Measurements from ENCODE around the gene RCAN1. TPM values are rescaled to one million over a fixed set of nuclear protein-coding genes. Genes with fewer than 3 reads are reported as not detected.

Gene RCAN1
- total RNA-seq, 1 donor from 2014 or later = 197 TPM

DNA sequence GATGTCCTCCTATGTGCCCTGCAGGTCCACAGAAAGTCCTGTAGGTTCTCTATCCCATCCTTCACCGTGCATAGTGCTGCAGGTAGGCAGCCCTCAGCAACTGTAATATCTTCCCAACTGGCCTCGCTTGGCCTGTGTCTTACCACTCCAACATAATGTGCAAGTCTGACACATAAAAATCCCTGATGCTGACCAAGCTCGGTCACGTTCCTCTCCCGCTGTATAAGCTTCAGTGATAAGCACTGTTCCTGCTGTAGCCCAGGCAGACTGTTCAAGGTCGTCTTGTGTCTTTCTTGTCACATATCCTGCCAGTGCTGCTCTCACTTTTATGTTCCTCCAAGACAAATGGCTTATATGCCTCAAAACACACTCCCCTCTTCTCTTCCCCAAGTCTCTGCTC lies 83.5 kb downstream of the RCAN1 start:
- DNase-seq (ENCODE audit: low read depth) = no peak
- H3K4me3 Mint-ChIP-seq (ENCODE audit: unreplicated experiment) = peak overlapping the region; percentile 24
- no peak for TF ChIP-seq EZH2 (IDR thresholded peaks at IDR 0.05; ENCODE audit: insufficient read depth, low read length)
- TF ChIP-seq, protein P1, sequence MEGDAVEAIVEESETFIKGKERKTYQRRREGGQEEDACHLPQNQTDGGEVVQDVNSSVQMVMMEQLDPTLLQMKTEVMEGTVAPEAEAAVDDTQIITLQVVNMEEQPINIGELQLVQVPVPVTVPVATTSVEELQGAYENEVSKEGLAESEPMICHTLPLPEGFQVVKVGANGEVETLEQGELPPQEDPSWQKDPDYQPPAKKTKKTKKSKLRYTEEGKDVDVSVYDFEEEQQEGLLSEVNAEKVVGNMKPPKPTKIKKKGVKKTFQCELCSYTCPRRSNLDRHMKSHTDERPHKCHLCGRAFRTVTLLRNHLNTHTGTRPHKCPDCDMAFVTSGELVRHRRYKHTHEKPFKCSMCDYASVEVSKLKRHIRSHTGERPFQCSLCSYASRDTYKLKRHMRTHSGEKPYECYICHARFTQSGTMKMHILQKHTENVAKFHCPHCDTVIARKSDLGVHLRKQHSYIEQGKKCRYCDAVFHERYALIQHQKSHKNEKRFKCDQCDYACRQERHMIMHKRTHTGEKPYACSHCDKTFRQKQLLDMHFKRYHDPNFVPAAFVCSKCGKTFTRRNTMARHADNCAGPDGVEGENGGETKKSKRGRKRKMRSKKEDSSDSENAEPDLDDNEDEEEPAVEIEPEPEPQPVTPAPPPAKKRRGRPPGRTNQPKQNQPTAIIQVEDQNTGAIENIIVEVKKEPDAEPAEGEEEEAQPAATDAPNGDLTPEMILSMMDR (IDR thresholded peaks at IDR 0.05; ENCODE audit: insufficient read depth, low read depth, low read length) = no peak
- no peaks in the 10 kb centered on the region for H3K27me3 Mint-ChIP-seq (ENCODE audit: low read depth, unreplicated experiment)
- Histone ChIP-seq H2AFZ (ENCODE audit: low read depth, low read length) (no peak overlapping the region), H3K4me2 (ENCODE audit: low read length) (no peak overlapping the region), H3K9ac (ENCODE audit: low read length) (no peak overlapping the region), H3K9me3 (ENCODE audit: insufficient read depth, low read depth, low read length) (no peaks in the 10 kb centered on the region), H3K36me3 (ENCODE audit: insufficient read depth, low read length) (no peaks in the 10 kb centered on the region), H3K4me3 (ENCODE audit: insufficient read depth, low read depth, low read length) (no peak overlapping the region), H3K27ac (ENCODE audit: low read depth, low read length) (peak overlapping the region; percentile 77), H4K20me1 (ENCODE audit: insufficient read depth, low read length) (no peaks in the 10 kb centered on the region), H3K4me1 (ENCODE audit: insufficient read depth, low read length) (peaks cover 49% of the 10 kb centered on the region), H3K27me3 (ENCODE audit: insufficient read depth, low read length) (no peaks in the 10 kb centered on the region), H3K79me2 (ENCODE audit: insufficient read depth, low read length) (peaks cover 2% of the 10 kb centered on the region)
- peaks cover 62% of the 10 kb centered on the region for H3K4me1 Mint-ChIP-seq (ENCODE audit: low read depth, unreplicated experiment)
- peaks cover 2% of the 10 kb centered on the region for H3K36me3 Mint-ChIP-seq (ENCODE audit: low read depth, unreplicated experiment)
- peak overlapping the region; percentile 91 for H3K27ac Mint-ChIP-seq (ENCODE audit: unreplicated experiment)
- FAIRE-seq = no peak
- H3K9me3 Mint-ChIP-seq (ENCODE audit: unreplicated experiment) = no peaks in the 10 kb centered on the region

DNA sequence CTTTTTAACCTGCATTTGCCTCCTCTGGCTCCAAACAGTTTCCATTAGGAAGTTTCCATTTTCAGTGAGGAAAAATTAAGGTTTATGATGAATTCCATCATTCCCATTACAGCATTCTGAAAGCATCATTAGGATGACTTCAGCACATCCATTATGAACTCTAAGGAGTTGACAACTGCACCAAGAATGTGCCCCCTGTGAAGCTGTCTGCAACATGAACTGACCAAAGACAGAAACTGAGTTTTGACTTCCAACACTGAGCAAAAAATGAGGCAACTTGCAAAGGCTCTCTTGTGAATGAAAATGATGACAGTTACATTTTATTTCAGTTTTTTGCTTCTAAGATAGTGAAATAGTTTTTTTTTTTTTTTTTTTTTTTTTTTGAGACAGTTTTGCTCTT lies 84.7 kb downstream of the RCAN1 start:
- Histone ChIP-seq H3K79me2 (ENCODE audit: insufficient read depth, low read length) (peaks cover 13% of the 10 kb centered on the region), H3K9me3 (ENCODE audit: insufficient read depth, low read depth, low read length) (no peaks in the 10 kb centered on the region), H4K20me1 (ENCODE audit: insufficient read depth, low read length) (peaks cover 1% of the 10 kb centered on the region), H3K36me3 (ENCODE audit: insufficient read depth, low read length) (no peaks in the 10 kb centered on the region), H3K27me3 (ENCODE audit: insufficient read depth, low read length) (no peaks in the 10 kb centered on the region), H3K9ac (ENCODE audit: low read length) (peak overlapping the region; percentile 40), H3K4me3 (ENCODE audit: insufficient read depth, low read depth, low read length) (no peak overlapping the region), H3K4me1 (ENCODE audit: insufficient read depth, low read length) (peaks cover 46% of the 10 kb centered on the region), H3K4me2 (ENCODE audit: low read length) (peak overlapping the region; percentile 14), H3K27ac (ENCODE audit: low read depth, low read length) (peak overlapping the region; percentile 77), H2AFZ (ENCODE audit: low read depth, low read length) (no peak overlapping the region)
- Mint-ChIP-seq H3K9me3 (ENCODE audit: unreplicated experiment) (no peaks in the 10 kb centered on the region), H3K27me3 (ENCODE audit: low read depth, unreplicated experiment) (no peaks in the 10 kb centered on the region), H3K36me3 (ENCODE audit: low read depth, unreplicated experiment) (peaks cover 4% of the 10 kb centered on the region), H3K27ac (ENCODE audit: unreplicated experiment) (peak overlapping the region; percentile 91), H3K4me3 (ENCODE audit: unreplicated experiment) (no peak overlapping the region), H3K4me1 (ENCODE audit: low read depth, unreplicated experiment) (peaks cover 55% of the 10 kb centered on the region)
- DNase-seq (ENCODE audit: low read depth) (peak; percentile 90), FAIRE-seq (peak; percentile 82)
- TF ChIP-seq, protein P1 (IDR thresholded peaks at IDR 0.05; ENCODE audit: insufficient read depth, low read depth, low read length) = no peak
- no peak for TF ChIP-seq EZH2 (IDR thresholded peaks at IDR 0.05; ENCODE audit: insufficient read depth, low read length)

GRCh38 chr21:34528131-34528561 lies 86.8 kb downstream of the RCAN1 start:
- peak overlapping the region; percentile 91 for H3K27ac Mint-ChIP-seq (ENCODE audit: unreplicated experiment)

More at GRCh38 chr21:34528131-34528561, 86.8 kb downstream of the RCAN1 start:
- no peak overlapping the region for H3K4me3 ChIP-seq (ENCODE audit: insufficient read depth, low read depth, low read length)
- peak overlapping the region; percentile 71 for H3K4me2 ChIP-seq (ENCODE audit: low read length)
- no peaks in the 10 kb centered on the region for H3K9me3 Mint-ChIP-seq (ENCODE audit: unreplicated experiment)
- peaks cover 31% of the 10 kb centered on the region for H3K79me2 ChIP-seq (ENCODE audit: insufficient read depth, low read length)
- FAIRE-seq = peak; percentile 62
- H3K27me3 Mint-ChIP-seq (ENCODE audit: low read depth, unreplicated experiment) = no peaks in the 10 kb centered on the region
- no peaks in the 10 kb centered on the region for H3K9me3 ChIP-seq (ENCODE audit: insufficient read depth, low read depth, low read length)
- peak; percentile 75 for DNase-seq (ENCODE audit: low read depth)
- H2AFZ ChIP-seq (ENCODE audit: low read depth, low read length) = no peak overlapping the region
- H3K4me1 ChIP-seq (ENCODE audit: insufficient read depth, low read length) = peaks cover 55% of the 10 kb centered on the region
- H3K27ac ChIP-seq (ENCODE audit: low read depth, low read length) = peak overlapping the region; percentile 91
- H3K4me1 Mint-ChIP-seq (ENCODE audit: low read depth, unreplicated experiment) = peaks cover 53% of the 10 kb centered on the region
- H3K4me3 Mint-ChIP-seq (ENCODE audit: unreplicated experiment) = peak overlapping the region; percentile 22
- peaks cover 4% of the 10 kb centered on the region for H3K36me3 Mint-ChIP-seq (ENCODE audit: low read depth, unreplicated experiment)
- peak overlapping the region; percentile 74 for H3K9ac ChIP-seq (ENCODE audit: low read length)
- H3K36me3 ChIP-seq (ENCODE audit: insufficient read depth, low read length) = peaks cover 4% of the 10 kb centered on the region
- TF ChIP-seq EZH2 (IDR thresholded peaks at IDR 0.05; ENCODE audit: insufficient read depth, low read length) = no peak
- TF ChIP-seq, protein P1 (IDR thresholded peaks at IDR 0.05; ENCODE audit: insufficient read depth, low read depth, low read length) = no peak
- no peaks in the 10 kb centered on the region for H3K27me3 ChIP-seq (ENCODE audit: insufficient read depth, low read length)
- peaks cover 22% of the 10 kb centered on the region for H4K20me1 ChIP-seq (ENCODE audit: insufficient read depth, low read length)
